HG02623 (cell line): ENCODE measurements around the gene PTPRS.
"Not testable (repeated sequence)": the region's sequence is repeated elsewhere in the genome, so short reads cannot be mapped to it uniquely, and the experiment has no call there.

ENCODE experiments used
- ATAC-seq: cut with Tn5 transposase; IDR thresholded peaks from one replicate; pipeline ENCODE4 v1.9.1; 2021; ENCODE audit warnings: moderate library complexity; ENCODE audit not compliant: unreplicated experiment

Gene PTPRS

DNA sequence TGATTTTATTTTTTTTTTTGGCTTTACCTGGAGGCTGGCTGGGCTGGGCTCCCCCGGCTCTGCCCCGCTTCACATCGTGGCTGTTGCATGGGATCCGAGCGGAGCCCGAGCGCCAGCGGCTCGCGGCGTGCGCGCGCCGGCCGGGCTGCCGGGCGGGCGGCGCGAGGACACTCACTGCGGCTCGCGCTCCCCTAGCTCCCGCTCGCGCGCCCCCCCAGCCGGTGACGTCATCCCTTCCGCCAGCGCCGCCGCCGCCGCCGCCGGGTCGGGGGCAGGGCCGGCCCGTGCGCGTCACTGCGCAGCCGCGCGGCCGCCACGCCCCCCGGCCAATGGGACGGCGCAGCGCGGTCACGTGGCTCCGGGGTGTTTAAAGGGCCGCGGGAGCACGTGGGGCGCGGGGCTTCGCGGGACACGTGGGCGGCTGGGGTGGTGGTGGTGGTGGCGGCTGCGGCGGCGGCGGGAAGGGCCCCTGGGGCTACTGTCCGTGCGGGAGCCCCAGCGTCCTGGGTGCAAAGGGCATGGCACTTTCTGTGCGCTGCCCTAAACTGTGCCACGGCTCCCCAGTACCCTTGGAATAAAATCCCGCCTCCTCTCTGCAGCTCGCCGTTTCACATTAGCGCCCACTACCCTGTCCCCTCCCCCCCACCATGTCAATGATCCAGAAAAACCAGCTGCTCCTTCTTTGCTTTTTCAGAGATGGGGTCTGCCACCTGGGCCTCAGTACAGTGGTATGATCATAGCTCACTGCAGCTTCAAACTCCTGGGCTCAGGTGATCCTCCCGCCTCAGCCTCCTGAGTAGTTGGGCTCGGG is at the start of gene PTPRS:
TSS of gene PTPRS (minus strand) at position 176 of the 811 bp plus-strand sequence. CDS start 54,672 bp downstream, outside the sequence.
- ATAC-seq, result no peak

DNA sequence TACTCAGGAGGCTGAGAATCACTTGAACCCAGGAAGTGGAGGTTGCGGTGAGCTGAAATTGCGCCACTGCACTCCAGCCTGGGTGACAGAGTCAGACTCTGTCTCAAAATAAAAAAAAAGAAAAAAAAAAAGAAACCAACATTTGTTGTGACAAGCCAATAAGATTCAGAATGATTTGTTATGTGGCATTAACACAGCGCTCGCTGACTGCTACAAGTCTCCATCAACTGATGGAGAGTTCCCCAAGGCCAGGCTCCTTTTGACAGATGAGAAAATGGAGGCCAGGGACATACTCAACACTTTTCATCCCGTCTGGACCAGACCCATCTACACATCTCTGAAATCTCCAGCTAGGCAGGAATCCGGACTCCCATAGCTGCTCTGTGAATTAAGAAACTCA is 48.7 kb upstream of the PTPRS start:
- no peak for ATAC-seq

DNA sequence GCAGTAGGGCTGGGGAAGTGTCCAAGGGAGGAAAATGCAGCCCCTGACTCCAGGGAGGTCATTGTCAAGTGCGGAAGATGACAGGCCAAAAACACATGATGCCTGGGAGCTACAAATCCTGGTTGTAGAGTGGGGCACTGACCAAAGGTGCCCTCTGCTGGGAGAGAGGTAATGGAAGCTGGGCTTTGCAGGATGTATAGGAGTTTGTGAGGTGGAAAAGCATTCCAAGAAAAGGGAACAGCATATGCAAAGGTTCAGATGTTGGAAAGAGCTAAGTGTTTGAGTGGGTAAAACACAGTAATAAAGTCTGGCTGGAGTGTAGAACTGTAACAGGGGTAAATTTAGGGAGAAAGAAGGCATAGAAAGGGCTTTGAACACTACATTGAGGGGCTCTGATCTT is 46.9 kb upstream of the PTPRS start:
- ATAC-seq, result no peak

DNA sequence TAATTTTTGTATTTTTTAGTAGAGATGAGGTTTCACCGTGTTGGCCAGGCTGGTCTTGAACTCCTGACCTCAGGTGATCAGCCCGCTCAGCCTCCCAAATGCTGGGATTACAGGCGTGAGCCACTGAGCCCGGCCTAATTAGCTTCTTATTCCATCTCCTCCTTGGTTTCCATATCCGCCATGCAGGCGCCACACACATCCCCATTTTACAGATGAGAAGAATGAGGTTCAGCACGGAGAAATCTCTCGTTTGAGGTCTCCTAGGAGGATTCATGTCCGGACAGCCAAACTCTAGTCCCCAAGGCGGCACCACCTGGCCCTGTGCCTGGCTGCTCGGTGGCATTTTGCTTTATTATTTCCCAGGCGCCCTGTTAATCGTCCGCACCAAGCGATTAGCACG is 46.2 kb upstream of the PTPRS start:
- no peak for ATAC-seq

DNA sequence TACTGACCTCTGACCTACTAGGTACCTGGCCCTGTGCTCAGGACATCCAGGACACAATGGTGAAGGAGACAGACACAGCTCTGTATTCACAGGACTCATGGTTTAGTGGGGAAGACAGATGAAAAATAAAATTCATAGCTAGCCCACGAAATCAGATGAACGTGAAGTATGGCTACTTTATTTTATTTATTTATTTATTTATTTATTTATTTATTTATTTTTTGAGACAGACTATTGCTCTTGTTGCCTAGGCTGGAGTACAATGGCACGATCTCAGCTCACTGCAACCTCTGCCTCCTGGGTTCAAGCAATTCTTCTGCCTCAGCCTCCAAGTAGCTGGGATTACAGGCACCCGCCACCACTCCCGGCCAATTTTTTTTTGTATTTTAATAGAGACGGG is 40.6 kb upstream of the PTPRS start:
- ATAC-seq, result not testable (repeated sequence)

DNA sequence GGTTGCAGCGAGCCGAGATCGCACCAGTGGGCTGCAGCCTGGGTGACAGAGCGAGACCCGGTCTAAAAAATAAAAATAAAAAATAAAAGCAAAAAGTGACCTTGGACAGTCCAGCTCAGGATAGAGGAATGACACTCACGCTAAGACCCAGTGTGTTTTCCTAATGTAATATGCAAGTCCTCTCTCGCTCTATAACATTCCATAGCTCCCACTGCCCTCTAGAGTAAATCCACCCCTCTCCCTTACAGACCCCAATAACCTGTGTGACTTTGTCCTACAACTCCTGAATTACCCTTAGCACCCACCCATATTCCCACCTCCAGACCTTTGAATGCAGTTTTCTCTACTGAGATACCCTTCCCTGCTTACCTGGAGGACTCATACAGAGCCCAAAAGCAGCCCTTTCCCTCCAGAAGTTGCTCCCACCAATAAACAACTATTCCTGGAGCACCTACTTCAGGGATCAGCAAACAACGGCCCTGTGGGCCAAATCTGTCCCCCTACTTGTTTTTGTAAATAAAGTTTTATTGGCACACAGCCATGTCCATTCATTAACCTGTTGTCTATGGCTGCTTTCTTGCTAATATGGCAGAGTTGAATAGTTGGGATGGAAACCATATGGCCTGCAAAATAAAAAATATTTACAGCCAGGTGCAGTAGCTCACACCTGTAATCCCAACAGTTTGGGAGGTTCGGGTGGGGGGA is 39.8 kb upstream of the PTPRS start:
- no peak for ATAC-seq

DNA sequence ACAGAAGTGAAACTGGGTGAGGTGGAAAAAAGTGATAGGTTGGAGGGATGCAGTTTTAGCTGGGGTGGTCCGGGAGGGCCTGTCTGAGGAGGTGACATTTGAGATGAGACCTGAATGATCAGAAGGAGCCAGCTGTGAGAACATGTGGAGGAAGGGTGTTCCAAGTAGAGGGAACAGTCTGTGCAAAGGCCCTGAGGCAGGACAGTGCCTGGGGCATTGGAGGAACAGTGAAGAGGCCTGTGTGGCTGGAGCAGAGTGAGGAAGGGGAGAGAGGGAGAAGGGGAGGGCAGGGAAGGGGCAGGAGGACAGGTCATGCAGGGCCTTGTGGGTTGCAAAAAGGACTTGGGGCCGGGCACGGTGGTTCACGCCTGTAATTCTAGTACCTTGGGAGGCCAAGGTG is 36.3 kb upstream of the PTPRS start:
- no peak for ATAC-seq

DNA sequence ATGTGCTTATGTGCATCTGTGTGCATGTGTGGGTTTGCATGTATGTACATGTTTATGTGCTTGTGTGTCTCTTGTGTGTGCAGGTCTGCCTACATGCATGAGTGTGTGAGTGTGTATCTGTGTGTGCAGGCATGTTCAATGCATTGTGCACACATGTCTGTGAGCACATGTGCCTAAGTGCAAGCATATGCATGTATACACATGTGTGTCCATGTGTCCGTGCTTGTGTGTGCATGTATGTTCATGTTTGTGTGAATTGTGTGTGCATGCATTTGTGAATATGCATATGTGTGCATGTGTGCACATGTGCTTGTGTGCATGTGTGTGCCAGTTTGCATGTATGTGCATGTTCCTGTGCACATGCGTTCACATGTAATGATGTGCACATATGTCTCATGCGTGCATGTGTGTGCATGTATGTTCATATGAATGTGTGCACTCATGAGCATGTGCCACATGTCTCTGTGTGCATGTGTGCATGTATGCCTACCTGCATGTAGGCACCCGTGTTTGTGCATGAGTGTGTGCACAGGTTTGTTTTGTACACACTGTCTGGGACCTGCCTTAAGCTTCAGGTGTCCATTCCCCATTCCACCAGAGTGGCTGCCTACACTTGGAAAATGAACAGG is 32.1 kb upstream of the PTPRS start:
- ATAC-seq, result no peak

DNA sequence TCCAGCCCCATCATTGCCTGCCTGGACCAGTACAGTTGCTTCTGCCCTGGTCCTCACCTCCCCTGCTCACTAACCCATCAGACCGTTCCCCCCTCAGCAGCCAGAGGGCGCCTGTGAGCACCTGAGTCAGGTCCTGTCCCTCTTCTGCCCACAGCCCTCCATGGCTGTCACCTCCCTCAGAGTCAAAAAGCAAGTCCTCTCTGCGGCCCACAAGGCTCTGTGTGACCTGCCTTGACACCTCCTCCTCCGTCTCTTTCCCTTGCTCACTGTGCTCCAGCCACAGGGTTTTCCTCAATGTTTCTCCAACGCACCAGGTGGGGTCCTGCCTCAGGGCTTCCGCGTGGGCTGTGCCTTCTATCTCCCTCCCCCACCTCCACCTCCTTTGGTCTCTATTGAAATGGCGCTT is 29.4 kb upstream of the PTPRS start:
- no peak for ATAC-seq

DNA sequence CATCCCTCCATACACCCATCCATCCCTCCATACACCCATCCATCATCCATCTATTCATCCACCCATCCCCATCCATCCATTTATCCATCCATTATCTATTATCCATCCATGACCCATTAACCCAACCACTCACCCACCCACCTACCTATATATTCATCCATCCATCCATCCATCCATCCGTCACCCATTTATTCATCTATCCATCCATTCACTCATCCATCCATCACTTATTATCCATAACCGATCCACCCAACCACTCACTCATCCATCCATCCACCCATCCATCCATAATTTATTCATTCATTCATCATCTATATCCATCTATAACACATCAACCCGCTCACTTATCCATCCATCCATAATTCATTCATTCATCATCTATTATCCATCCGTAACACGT is 28.7 kb upstream of the PTPRS start:
- no peak for ATAC-seq

DNA sequence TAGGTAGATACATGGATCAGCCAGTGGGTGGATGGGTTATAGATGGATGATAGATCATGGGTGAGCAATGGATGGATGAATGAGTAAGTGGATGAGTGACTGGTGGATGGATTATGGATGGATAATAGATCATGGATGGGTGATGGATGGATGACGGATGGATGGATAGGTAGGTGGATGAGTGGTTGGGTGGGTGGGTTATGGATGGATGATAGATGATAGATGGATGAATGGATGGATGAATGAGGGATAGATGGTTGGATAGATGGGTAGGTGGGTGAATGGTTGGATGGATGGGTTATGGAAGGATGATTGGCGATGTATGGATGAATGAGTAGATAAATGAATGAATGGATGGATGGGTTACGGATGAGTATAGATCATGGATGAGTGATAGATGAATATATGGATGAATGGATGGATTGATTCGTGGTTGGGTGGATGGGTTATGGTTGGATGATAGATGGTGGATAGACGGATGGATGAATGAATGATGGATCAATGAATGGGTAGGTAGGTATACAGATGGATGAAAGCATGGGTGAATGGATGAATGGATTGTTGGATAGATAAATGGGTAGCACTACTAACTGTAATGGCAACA is 27.0 kb upstream of the PTPRS start:
- no peak for ATAC-seq

DNA sequence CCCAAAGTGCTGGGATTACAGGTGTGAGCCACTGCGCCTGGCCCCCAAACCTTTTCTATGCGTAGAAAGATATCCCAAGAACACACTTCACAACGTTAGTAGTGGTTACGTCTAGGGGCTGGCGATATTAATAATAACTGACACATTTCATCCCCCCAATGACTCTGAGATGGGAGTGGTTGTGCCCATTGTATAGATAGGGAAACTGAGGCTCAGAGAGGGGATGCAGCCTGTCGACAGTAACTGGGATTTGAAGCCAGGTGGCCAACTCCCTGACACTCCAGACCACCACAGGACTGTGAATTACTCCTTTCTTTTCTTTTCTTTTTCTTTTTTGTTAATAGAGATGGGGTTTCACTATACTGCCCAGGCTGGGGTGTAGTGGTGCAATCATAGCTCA is 25.3 kb upstream of the PTPRS start:
- no peak for ATAC-seq

DNA sequence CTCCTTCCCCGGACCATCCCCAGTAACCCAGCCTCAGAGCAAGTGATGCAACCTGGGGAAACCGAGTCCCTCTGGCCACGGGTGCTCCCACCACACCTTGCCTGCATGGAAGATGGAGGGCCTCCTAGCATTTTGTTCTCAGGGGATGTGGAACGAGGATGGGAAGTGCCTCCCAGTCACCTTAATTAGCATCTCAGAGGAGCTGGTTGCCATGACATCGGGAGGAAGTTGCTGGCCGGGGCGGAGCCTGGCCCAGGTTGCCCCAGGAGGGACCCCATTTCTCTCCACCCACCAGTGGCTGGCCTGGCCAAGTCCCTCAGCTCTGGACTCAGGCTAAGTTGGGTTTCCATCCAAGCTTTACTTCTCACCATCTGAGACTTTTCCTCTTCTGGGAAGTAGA is 24.1 kb upstream of the PTPRS start:
- ATAC-seq, result no peak

DNA sequence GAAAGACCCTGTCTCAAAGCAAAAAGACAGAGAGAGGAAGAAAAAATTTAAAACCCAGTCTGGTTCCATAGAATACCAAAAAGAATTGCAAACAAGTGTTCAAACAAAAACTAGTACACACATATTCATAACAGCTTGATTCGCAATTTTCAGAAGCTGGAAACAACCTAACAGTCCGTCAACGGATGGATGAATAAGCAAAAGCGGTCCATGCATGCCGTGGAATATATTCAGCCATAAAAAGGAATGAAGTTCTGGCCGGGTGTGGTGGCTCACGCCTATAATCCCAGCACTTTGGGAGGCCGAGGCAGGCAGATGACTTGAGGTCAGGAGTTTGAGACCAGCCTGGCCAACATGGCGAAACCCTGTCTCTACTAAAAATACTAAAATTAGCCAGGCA is 21.2 kb upstream of the PTPRS start:
- not testable (repeated sequence) for ATAC-seq

DNA sequence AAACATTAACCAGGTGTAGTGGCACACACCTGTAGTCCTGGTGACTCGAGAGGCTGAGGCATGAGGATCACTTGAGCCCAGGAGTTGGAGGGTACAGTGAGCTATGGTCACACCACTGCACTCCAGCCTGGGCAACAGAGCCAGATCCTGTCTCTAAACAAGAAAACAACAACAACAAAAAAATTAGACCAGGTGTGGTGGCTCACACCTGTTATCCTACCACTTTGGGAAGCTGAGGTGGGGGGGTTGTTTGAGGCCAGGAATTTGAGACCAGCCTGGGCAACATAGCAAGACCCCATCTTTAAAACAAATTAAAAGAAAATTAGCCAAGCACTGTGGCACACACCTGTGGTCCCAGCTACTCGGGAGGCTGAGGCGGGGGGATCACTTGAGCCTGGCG is 20.8 kb upstream of the PTPRS start:
- ATAC-seq, result no peak

DNA sequence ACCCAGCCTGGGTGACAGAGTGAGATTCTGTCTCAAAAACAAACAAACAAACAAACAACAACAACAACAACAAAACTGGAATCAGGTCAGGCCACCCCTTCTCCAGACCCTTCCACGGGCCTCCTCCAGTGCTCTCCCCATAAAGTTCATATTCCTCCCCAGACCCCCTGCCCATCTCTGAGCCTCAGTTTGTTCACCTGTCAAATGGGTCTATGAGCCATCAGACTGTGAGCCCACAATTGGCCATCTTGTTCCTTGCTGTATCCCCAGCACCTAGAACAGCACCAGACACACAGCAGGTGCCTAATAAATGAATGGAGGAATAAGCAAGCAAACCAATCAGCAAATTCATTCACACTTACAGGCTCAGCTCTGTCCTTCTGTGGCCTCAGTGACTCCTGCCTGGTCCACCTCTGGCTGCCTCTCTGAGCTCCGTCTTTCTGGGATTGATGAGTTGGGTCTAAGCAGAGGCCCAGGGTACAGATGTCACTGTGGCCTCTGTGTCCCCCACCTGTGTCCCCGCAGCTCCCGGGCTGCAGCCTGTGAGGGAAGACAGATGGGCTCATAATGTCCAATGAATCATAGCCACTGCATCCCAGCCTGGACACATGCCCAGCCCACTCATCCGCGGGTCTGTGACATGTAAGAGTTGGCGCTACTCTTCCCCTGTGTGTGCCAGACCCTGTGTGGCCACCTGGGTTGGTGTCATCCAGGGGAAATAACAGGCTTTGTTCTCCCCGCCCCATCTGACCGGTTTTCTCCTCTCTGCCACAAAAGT is 19.6 kb upstream of the PTPRS start:
- no peak for ATAC-seq

DNA sequence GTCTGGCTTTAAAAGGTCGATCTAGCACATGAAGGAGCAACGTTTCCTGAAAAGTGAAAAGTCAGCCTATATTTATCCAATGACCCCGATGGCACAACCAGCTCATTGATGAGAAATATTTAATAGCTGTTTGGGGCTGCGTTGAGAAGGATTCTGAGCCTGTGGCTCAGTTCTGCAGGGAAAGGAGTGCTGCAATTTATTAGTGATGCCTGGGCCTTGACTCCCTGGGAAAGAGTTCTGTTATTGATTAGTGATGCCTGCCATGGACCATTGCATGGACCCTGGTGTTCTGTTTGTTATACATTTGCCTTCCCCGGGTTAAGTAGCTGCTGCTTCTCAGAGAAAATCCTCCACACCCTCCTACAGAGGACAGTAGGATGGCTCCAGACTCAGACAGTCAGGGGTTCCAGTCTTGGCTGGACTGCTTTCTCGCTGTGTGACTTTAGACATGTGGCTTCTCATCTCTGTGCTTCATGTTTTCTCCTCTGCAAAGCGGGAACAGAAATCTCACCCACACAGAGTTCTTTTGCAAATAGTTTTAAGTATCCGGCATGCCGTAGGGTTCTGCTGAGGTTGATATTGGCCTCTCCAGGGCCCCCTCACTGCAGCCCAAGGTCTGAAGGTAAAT is 17.7 kb upstream of the PTPRS start:
- ATAC-seq, result no peak

DNA sequence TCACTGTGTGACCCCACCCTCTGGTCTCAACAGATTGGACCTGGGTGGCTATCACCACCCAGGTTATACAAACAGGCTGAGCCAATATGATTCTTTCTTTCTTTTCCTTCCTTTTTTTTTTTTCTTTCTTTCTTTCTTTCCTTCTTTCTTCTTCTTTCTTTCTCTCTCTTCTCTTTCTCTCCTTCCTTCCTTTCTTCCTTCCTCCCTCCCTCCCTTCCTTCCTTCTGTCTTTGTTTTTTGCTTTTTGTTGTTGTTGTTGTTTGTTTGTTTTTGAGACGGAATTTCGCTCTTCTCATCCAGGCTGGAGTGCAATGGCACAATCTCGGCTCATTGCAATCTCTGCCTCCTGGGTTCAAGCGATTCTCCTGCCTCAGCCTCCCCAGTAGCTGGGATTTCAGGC is 17.0 kb upstream of the PTPRS start:
- ATAC-seq, result no peak

DNA sequence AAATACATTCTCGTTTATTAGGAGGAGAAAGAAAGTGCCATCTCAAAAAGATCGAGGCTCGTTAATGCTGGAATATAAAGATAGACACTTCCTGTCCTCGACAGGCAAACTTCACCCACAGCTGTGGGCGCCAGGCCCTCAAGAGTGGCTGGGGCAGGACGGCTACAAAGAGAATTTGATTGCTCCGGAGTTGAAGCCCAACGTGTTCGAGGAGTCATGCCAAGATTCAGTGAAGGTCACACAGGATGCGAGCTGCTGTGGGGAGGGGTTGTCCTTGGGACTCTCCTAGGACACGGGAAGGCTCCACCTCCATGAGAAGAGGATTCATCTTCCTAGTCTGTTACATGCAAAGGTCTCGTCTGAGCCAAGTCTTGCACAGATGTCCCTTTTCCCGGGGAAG is 16.3 kb upstream of the PTPRS start:
- no peak for ATAC-seq

DNA sequence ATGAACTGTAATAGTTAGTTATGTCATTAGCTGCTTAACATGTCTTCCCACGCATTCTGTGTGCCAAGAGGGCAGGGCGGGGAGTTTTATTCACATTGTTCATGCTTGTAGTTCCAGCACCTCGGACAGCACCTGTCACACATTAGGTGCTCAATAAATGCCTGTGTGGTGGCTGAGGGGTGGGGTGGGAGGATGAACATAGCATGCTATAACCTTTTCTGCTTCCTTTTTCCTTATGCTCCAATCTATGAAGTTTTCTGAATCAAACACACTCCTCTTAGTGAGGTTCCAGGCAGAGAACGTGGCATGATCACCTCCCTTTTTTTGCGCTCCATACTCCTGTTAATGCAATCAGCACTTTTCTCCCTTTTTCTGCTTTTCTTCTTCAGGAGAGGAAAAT is 15.8 kb upstream of the PTPRS start:
- no peak for ATAC-seq
